GM12865 (cell line): ENCODE results near the gene PLA2G4B.

Source experiments
- DNase-seq: peaks from one replicate; pipeline ENCODE4 v3.0.0; 2010; ENCODE audit warnings: low read depth
- H3K4me3 ChIP-seq: 2 replicates; pipeline ENCODE4 v1.5.1; 2011; ENCODE audit warnings: mild to moderate bottlenecking, low read depth, low read length, control low read depth
- CTCF ChIP-seq: IDR thresholded peaks from 2 replicates; pipeline ENCODE4 v1.5.1; 2011; ENCODE audit warnings: low read length, control low read depth, low read depth, inconsistent platforms; ENCODE audit not compliant: insufficient read depth; ENCODE audit errors: missing control alignments

Gene PLA2G4B

GRCh38 chr15:41814534-41814933 lies 24.1 kb upstream of the PLA2G4B start:
- no peak for DNase-seq
- TF ChIP-seq CTCF: no peak
- H3K4me3 ChIP-seq: no peak overlapping the region

- no peak for DNase-seq
- TF ChIP-seq CTCF: no peak
- no peak overlapping the region for H3K4me3 ChIP-seq
Observed at GRCh38 chr15:41816788-41817187, 21.9 kb upstream of the PLA2G4B start.

GRCh38 chr15:41817327-41817726 lies 21.3 kb upstream of the PLA2G4B start:
- TF ChIP-seq CTCF: no peak
- DNase-seq: no peak
- H3K4me3 ChIP-seq: no peak overlapping the region

- no peak overlapping the region for H3K4me3 ChIP-seq
- TF ChIP-seq CTCF: no peak
- DNase-seq: no peak
Observed at GRCh38 chr15:41817781-41818180, 20.9 kb upstream of the PLA2G4B start.

GRCh38 chr15:41819455-41820050 lies 19.1 kb upstream of the PLA2G4B start:
- no peak overlapping the region for H3K4me3 ChIP-seq
- no peak for DNase-seq
- no peak for TF ChIP-seq CTCF

- DNase-seq: no peak
- no peak for TF ChIP-seq CTCF
- no peak overlapping the region for H3K4me3 ChIP-seq
Observed at GRCh38 chr15:41820791-41821423, 17.7 kb upstream of the PLA2G4B start.

- DNase-seq: no peak
- H3K4me3 ChIP-seq: no peak overlapping the region
- TF ChIP-seq CTCF: no peak
Observed at GRCh38 chr15:41821831-41822230, 16.8 kb upstream of the PLA2G4B start.
